ENCODE results near the gene PHF14. TPM values are rescaled to one million over a fixed set of nuclear protein-coding genes. Genes with fewer than 3 reads are reported as not detected.

Gene PHF14
- total RNA-seq, 1 experiment from 2014 or later, result 21.8 TPM

- no peak for DNase-seq (ENCODE audit: low spot score)
Observed at GRCh38 chr7:11104578-11104977, 130.9 kb downstream of the PHF14 start.

- no peak for DNase-seq (ENCODE audit: low spot score)
Observed at GRCh38 chr7:11109659-11110058, 136.0 kb downstream of the PHF14 start.

GRCh38 chr7:11120068-11120664 lies 146.5 kb downstream of the PHF14 start:
- no peak for DNase-seq (ENCODE audit: low spot score)

GRCh38 chr7:11120675-11121220 lies 147.1 kb downstream of the PHF14 start:
- DNase-seq (ENCODE audit: low spot score), result no peak

GRCh38 chr7:11124856-11125559 lies 151.3 kb downstream of the PHF14 start:
- DNase-seq (ENCODE audit: low spot score), result no peak

GRCh38 chr7:11127114-11127785 lies 153.6 kb downstream of the PHF14 start:
- no peak for DNase-seq (ENCODE audit: low spot score)

GRCh38 chr7:11127988-11128387 lies 154.3 kb downstream of the PHF14 start:
- DNase-seq (ENCODE audit: low spot score), result no peak

- no peak for DNase-seq (ENCODE audit: low spot score)
Observed at GRCh38 chr7:11128498-11128897, 154.8 kb downstream of the PHF14 start.

GRCh38 chr7:11130012-11130411 lies 156.3 kb downstream of the PHF14 start:
- DNase-seq (ENCODE audit: low spot score), result no peak

- DNase-seq (ENCODE audit: low spot score), result no peak
Observed at GRCh38 chr7:11130601-11131000, 156.9 kb downstream of the PHF14 start.

GRCh38 chr7:11133436-11133959 lies 159.8 kb downstream of the PHF14 start:
- DNase-seq (ENCODE audit: low spot score), result no peak

- no peak for DNase-seq (ENCODE audit: low spot score)
Observed at GRCh38 chr7:11135573-11135972, 161.9 kb downstream of the PHF14 start.

- DNase-seq (ENCODE audit: low spot score), result no peak
Observed at GRCh38 chr7:11141541-11141940, 167.9 kb downstream of the PHF14 start.

- DNase-seq (ENCODE audit: low spot score), result no peak
Observed at GRCh38 chr7:11153694-11154093, 180.0 kb downstream of the PHF14 start.

- DNase-seq (ENCODE audit: low spot score), result no peak
Observed at GRCh38 chr7:11155883-11156282, 182.2 kb downstream of the PHF14 start.

- no peak for DNase-seq (ENCODE audit: low spot score)
Observed at GRCh38 chr7:11161499-11161898, 187.8 kb downstream of the PHF14 start.

GRCh38 chr7:11163220-11163619 lies 189.5 kb downstream of the PHF14 start:
- no peak for DNase-seq (ENCODE audit: low spot score)

GRCh38 chr7:11166051-11166450 lies 192.4 kb downstream of the PHF14 start:
- no peak for DNase-seq (ENCODE audit: low spot score)

- DNase-seq (ENCODE audit: low spot score), result no peak
Observed at GRCh38 chr7:11168650-11169170, 195.0 kb downstream of the PHF14 start.

- DNase-seq (ENCODE audit: low spot score), result no peak
Observed at GRCh38 chr7:11170175-11170574, 196.5 kb downstream of the PHF14 start.

GRCh38 chr7:11170863-11171568 lies 197.3 kb downstream of the PHF14 start:
- no peak for DNase-seq (ENCODE audit: low spot score)

All from HT-29 (cell line).